Activated CD8-positive, alpha-beta memory T cell treated with anti-CD3 and anti-CD28 coated beads, Interleukin-2, amount 50 U/mL, for 24 hours (primary cell): ENCODE results near the gene UBAC2.

Source experiments
- DNase-seq: peaks from one replicate; pipeline ENCODE4 v3.0.0-alpha.2; 2020; ENCODE audit errors: extremely low read depth

UBAC2 gene

GRCh38 chr13:99357131-99357596 is 156.5 kb downstream of the UBAC2 start:
- no peak for DNase-seq

DNA sequence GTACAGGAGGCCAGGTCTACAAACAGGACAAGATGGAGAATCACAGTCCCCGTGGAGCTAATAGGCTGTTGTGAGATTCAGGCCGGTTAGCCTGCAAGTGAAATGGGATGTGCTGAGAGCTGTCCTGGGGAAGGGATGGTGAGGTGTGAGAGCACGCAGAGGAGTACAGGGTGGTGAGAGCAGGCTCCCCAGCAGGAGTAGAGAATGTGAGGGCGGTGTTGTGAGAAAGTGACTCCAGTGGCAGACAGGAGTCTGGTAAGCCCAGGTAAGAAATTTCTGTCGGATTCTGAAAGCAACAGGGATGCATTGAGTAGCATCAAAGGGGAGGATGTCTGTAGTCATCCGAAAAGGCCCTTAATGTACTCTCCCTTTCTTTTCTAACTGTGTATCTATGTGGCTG is 157.3 kb downstream of the UBAC2 start:
- no peak for DNase-seq

DNA sequence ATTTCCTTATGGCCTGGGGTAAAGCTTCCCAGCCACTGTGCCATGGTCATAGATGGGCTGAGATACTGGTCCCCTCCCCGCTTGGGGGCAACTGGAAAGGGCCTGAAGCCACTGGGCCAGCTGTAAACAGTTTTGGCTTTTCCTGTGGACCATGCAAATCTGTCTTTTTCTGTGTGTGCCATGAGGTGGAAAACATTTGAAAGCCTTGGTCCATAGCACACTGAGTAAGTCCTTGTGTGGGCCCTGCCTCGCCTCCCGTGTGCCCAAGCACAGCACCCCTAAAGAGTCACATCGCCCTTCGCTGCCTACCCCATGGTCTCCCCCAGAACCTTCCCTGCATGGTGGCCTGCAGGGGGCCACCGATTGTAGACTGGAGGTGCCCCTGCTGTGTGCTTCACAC is 158.9 kb downstream of the UBAC2 start:
- DNase-seq: no peak

- no peak for DNase-seq
Observed at GRCh38 chr13:99360696-99361095, 160.0 kb downstream of the UBAC2 start.

- no peak for DNase-seq
Observed at GRCh38 chr13:99361197-99361596, 160.5 kb downstream of the UBAC2 start.

- DNase-seq: no peak
Observed at GRCh38 chr13:99362362-99362761, 161.7 kb downstream of the UBAC2 start.

DNA sequence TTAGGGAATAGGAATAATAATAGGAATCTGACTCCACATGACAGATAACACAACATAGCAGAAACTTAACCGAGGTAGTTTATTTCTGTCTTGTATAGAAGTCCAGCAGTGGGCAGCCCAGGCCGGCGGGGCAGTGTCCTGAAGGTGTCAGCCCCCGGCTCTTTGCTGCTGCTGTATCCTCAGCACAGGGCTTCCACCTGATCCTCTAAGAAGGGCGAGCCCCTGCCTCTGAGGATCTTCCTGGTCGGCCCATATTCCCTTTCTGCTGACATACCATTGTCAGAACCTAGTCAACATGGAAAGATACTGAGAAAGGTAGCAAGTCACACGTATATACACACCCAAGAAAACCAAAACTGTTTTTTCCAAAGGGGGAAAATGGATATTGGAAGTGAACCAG is 162.7 kb downstream of the UBAC2 start:
- no peak for DNase-seq

- DNase-seq: no peak
Observed at GRCh38 chr13:99363949-99364348, 163.3 kb downstream of the UBAC2 start.

- DNase-seq: no peak
Observed at GRCh38 chr13:99366075-99366987, 165.7 kb downstream of the UBAC2 start.

GRCh38 chr13:99367106-99367616 is 166.5 kb downstream of the UBAC2 start:
- DNase-seq: no peak

DNA sequence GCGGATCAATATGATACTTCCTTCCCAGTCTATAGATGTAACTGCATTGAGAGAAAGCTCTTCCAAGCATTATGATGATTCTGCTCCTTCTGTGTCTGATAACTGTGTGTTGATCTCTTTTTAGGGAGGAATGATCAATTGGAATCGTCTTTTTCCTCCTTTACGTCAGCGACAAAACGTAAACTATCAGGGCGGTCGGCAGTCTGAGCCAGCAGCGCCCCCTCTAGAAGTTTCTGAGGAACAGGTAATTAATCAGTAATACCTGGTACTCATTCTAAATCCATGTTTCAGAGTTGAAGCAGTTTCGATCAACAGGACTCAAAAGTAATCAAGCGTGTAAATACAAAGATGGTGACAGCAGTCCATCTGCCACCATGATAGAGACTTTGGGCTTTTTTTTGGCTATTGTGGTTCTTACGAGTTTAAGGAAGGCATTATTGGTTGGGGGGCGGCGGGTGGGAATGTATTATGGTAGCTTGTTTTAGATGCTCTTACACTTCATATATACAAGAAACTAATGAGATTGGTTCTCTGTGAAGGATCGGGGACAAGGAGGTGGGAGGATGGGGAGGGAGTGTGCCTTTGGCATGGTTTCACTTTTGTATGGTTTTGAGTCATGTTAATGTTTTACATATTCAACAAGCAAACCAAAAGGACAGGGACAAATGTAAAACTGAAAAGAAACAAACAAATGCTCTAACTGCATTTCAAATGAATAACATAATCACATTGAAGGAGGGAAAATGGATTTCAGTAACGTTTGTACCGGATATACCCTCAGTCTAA is 167.2 kb downstream of the UBAC2 start:
- DNase-seq: no peak

DNA sequence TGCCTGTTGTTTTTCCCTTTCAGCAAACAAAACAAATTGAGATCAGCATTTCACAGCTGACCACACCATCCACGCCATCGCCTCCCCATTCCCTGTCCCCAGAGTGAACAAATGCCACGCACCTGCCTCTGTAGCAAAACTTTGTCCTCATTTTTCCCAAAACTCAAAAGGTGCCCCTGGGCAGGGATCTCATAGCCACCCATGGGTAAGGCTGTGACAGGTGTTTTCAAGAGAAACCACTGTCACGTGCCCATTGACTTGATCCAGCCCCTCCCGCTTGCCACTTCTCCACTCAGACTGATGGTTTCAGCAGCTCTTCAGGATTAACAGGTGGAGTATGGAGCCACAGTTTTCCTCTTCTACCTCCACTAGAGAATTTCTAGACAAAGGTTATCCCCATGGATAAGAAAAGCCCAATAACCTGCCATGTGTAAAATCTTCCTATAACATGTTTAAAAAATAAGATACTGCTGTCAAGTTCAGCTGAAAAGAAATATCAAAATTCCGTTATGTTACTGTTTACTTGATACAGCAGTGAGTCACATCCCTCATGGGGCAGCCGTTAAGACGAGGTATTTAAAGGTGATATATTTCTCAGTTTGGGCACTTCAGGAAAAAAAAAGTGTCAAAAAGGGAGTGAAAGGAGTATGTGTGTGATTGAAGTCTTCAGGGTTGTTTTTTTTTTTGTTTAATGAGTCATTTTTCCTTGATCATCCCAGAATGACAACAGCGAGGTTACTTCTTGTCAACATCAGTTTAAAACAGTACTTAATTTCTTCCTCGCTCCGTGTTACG is 170.0 kb downstream of the UBAC2 start:
- no peak for DNase-seq

- DNase-seq: no peak
Observed at GRCh38 chr13:99371956-99372355, 171.3 kb downstream of the UBAC2 start.

DNA sequence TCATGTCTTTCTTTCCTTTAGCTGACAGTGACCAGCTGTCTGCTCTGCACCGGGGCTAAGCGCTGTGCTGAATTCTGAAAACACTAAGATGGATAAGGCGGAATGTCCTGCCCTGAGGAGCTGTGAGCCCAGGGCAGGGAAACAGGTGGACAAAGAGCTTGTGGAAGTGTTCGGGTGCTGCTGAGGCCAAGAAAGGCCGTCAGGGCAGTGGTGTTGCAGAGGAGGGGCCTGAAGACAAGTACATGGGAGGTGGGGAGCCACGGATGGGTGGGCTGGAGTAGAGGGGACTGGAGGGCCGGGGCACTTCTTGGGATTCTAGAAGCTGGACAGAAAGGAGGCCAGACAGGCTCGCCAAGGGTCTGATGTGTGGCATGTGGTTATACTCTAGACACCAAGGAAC is 172.8 kb downstream of the UBAC2 start:
- no peak for DNase-seq

DNA sequence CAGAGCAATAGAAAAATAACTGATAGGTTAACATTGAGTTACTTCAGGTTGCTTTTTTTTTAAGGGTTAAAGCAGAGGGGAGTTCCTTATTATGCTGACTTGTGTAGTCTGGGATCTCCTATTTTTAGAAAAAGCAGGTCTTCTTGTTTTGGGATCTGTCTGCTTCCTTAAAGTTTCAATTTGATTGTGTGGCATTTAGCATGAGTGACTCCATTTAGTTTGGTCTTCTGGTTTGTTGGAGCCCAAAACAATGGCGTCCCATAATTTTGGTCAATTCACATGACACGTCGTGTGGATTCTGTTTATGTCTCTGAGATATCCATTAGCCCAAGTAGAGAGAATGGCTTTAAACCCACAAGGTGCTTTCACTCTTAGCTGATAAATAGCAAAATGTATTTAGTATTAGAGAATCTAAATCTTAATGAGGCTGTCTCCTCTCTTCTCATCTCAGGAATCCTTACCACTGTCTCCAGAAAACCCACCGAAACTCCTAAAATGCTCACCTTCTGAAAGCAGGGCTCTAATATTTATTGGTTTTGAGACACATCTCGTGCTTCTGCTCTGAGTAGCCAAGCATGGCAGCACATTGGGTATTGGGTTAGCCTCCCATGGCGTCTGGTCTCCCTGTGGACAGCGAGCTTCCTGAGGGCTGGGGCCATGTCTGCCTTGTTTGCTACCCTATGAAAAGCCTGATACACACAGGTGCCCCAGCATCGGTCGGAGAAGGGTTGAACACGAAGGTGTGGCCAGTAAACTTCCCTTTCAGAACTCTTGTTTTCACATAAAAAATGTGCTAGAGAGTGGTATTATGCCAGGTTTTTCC is 173.7 kb downstream of the UBAC2 start:
- DNase-seq: no peak

DNA sequence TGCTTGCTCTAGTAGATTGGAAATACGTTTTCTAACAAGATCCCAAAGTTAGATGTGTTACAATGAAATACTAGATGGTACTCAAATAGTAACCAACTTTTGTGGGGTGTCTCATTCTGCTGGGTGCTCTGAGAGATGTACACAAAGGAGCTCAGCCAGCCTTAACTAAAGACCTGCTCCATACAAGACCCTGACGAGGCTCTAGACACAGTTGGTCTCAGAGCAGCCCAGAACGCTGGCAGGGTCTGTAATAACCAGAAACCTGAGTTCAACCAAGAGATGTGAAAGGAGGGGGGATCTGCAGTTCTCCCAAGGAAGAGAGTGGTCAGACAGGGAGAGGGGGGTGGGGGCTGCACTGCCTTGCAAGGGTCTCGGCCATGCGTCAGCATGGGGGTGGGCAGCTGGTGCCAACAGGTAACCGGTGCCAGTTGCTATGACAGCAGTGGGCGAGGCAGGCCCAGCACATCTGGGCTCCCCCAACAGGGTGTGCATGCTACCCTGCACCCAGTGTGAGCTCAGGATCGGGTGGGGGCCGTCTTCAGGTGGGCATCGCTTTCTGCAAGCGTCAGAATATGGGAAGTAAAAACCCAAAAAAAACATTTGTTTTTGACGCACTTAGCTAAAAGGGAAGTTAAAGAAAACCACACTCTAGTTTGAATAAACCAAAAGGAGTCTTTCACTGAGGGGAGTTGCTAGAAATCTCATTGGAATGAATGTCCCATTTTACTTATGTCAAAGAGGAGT is 174.5 kb downstream of the UBAC2 start:
- DNase-seq: no peak

- DNase-seq: no peak
Observed at GRCh38 chr13:99375738-99376080, 175.1 kb downstream of the UBAC2 start.

DNA sequence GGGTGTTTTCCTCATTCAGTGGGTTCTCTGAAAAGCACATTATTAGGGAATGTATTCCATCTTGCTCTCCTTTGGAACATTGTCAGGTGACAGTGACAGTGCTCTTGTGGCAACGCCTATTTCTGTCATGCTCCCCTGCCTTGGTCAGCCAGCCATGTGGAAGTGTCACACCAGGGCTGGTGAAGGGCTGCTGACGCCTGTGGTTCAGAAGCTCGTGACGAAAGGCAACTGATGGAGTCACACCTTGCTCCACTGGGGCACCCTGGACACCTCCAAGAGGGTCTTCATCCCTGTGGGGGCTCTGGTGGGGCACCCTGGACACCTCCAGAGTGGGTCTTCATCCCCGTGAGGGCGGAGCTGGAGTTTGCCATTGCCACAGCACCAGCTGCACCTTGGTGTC is 175.5 kb downstream of the UBAC2 start:
- DNase-seq: no peak

GRCh38 chr13:99376924-99377323 is 176.3 kb downstream of the UBAC2 start:
- DNase-seq: no peak

DNA sequence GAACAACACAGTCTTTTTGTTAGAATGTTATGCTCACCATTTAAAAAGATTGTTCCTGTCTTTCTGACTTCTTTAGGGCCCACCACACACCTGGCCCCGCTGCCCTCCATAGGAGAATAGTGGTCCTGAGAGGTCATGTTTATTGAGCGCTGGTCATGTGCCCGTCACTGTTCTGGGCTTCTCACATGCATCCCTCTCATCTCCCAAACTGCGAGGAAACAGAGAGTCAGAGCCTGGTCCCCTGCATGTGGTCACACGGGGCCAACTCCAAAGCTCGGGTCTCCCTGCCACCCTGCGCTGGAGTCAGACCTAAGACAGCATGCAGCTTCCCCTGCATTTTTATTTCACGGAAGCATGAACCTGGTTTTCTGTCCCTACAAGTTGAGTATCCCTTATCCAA is 177.0 kb downstream of the UBAC2 start:
- no peak for DNase-seq
